ENCODE data around the gene SLC12A7.
A peak's percentile ranks its signal among the peaks of the same experiment; 100 is the strongest.
"Not testable (repeated sequence)": the region's sequence is repeated elsewhere in the genome, so short reads cannot be mapped to it uniquely, and the experiment has no call there.

Gene SLC12A7

GRCh38 chr5:1111727-1112289, at the start of gene SLC12A7:
Gene SLC12A7, minus strand, starts transcription at chr5:1112063. Its CDS starts 72 bp downstream, at chr5:1111991.
- peak; percentile 53 to 69 for DNase-seq (ENCODE audit: low read depth in 2 of 2)

- DNase-seq (ENCODE audit: low read depth in 2 of 2) = no peak
These were observed 49.4 kb upstream of the SLC12A7 start for GRCh38 chr5:1161108-1161832.

- DNase-seq (ENCODE audit: low read depth in 2 of 2) = no peak
These were observed 48.0 kb upstream of the SLC12A7 start for GRCh38 chr5:1159774-1160406.

- no peak for DNase-seq (ENCODE audit: low read depth in 2 of 2)
These were observed 47.4 kb upstream of the SLC12A7 start for GRCh38 chr5:1159341-1159675.

- no peak for DNase-seq (ENCODE audit: low read depth in 2 of 2)
These were observed 46.9 kb upstream of the SLC12A7 start for GRCh38 chr5:1158647-1159340.

GRCh38 chr5:1157461-1157986, 45.7 kb upstream of the SLC12A7 start:
- DNase-seq (ENCODE audit: low read depth in 2 of 2) = not testable (repeated sequence)

GRCh38 chr5:1156754-1157460, 45.0 kb upstream of the SLC12A7 start:
- no peak for DNase-seq (ENCODE audit: low read depth in 2 of 2)

- DNase-seq (ENCODE audit: low read depth in 2 of 2) = no peak
These were observed 44.3 kb upstream of the SLC12A7 start for GRCh38 chr5:1156033-1156753.

- no peak for DNase-seq (ENCODE audit: low read depth in 2 of 2)
These were observed 43.5 kb upstream of the SLC12A7 start for GRCh38 chr5:1155191-1156032.

GRCh38 chr5:1153428-1153827, 41.6 kb upstream of the SLC12A7 start:
- no peak for DNase-seq (ENCODE audit: low read depth in 2 of 2)

GRCh38 chr5:1152771-1153282, 41.0 kb upstream of the SLC12A7 start:
- no peak for DNase-seq (ENCODE audit: low read depth in 2 of 2)

GRCh38 chr5:1152156-1152555, 40.3 kb upstream of the SLC12A7 start:
- no peak for DNase-seq (ENCODE audit: low read depth in 2 of 2)

- no peak for DNase-seq (ENCODE audit: low read depth in 2 of 2)
These were observed 39.5 kb upstream of the SLC12A7 start for GRCh38 chr5:1151316-1151715.

- DNase-seq (ENCODE audit: low read depth in 2 of 2) = no peak
These were observed 39.0 kb upstream of the SLC12A7 start for GRCh38 chr5:1150866-1151265.

GRCh38 chr5:1144638-1145396, 33.0 kb upstream of the SLC12A7 start:
- DNase-seq (ENCODE audit: low read depth in 2 of 2) = no peak

GRCh38 chr5:1144089-1144488, 32.2 kb upstream of the SLC12A7 start:
- no peak for DNase-seq (ENCODE audit: low read depth in 2 of 2)

GRCh38 chr5:1143670-1143951, 31.7 kb upstream of the SLC12A7 start:
- no peak for DNase-seq (ENCODE audit: low read depth in 2 of 2)

GRCh38 chr5:1142886-1143669, 31.2 kb upstream of the SLC12A7 start:
- DNase-seq (ENCODE audit: low read depth in 2 of 2) = no peak

- no peak for DNase-seq (ENCODE audit: low read depth in 2 of 2)
These were observed 30.0 kb upstream of the SLC12A7 start for GRCh38 chr5:1141834-1142233.
